Hindlimb muscle (tissue), 1 donor: ENCODE measurements around the gene CDA. TPM values are rescaled to one million over a fixed set of nuclear protein-coding genes. Genes with fewer than 3 reads are reported as not detected.
A peak's percentile ranks its signal among the peaks of the same experiment; 100 is the strongest.

Source experiments
- DNase-seq: peaks from one replicate; pipeline ENCODE4 v3.0.0-alpha.2; 2013
- polyA plus RNA-seq: library from polyadenylated mRNA; unstranded; fragments of 120-200 nt; gene quantifications from one replicate; pipeline ENCODE4 v1.2.1, GENCODE V29; 2013; ENCODE audit not compliant: insufficient read length

Gene CDA
- polyA plus RNA-seq: 0.52 TPM

GRCh38 chr1:20588634-20589225 is at the start of gene CDA:
TSS of gene CDA (plus strand) at chr1:20589097. CDS start at chr1:20589130, 33 bp downstream.
- DNase-seq: no peak

- DNase-seq: no peak
These were observed 48.6 kb upstream of the CDA start for GRCh38 chr1:20540281-20540680.

GRCh38 chr1:20546637-20547036 is 42.3 kb upstream of the CDA start:
- DNase-seq: no peak

GRCh38 chr1:20551161-20551560 is 37.7 kb upstream of the CDA start:
- no peak for DNase-seq

- DNase-seq: peak; percentile 87
These were observed 36.8 kb upstream of the CDA start, which contains the start of gene FAM43B for GRCh38 chr1:20551945-20552727. TSS of gene FAM43B (plus strand) at chr1:20552573. CDS start at chr1:20552974, 401 bp downstream.

GRCh38 chr1:20552728-20553445 is 36.0 kb upstream of the CDA start:
- DNase-seq: no peak

- peak; percentile 58 for DNase-seq
These were observed 33.7 kb upstream of the CDA start for GRCh38 chr1:20555025-20555757.

GRCh38 chr1:20555758-20556120 is 33.2 kb upstream of the CDA start:
- DNase-seq: no peak

GRCh38 chr1:20558191-20558590 is 30.7 kb upstream of the CDA start:
- DNase-seq: no peak

- no peak for DNase-seq
These were observed 27.9 kb upstream of the CDA start for GRCh38 chr1:20560966-20561365.

GRCh38 chr1:20565234-20565633 is 23.7 kb upstream of the CDA start:
- no peak for DNase-seq

- no peak for DNase-seq
These were observed 19.3 kb upstream of the CDA start for GRCh38 chr1:20569523-20570098.

- no peak for DNase-seq
These were observed 17.5 kb upstream of the CDA start for GRCh38 chr1:20571427-20571826.

- DNase-seq: no peak
These were observed 14.9 kb upstream of the CDA start for GRCh38 chr1:20573987-20574386.

GRCh38 chr1:20574686-20575540 is 14.0 kb upstream of the CDA start:
- no peak for DNase-seq

- DNase-seq: no peak
These were observed 13.2 kb upstream of the CDA start for GRCh38 chr1:20575541-20576336.

GRCh38 chr1:20578062-20578461 is 10.8 kb upstream of the CDA start:
- no peak for DNase-seq

GRCh38 chr1:20578721-20579395 is 10.0 kb upstream of the CDA start:
- no peak for DNase-seq

GRCh38 chr1:20584890-20585289 is 4.0 kb upstream of the CDA start:
- DNase-seq: no peak
